Upper lobe of left lung (tissue), 4 donors: ENCODE data around the gene LRCH1.

Source experiments
- EP300 ChIP-seq, 4 donors: sonication (generic); formaldehyde crosslinking; IDR thresholded peaks; one replicate each; pipeline ENCODE4 v1.5.1; 2017; ENCODE audit warnings: antibody characterized with exemption in 4 of 4, control low read depth in 2 of 4
- POLR2A ChIP-seq, 4 donors: fragments of 450-650 bp; IDR thresholded peaks; one replicate each; pipeline ENCODE4 v1.5.1; 2016 to 2017; ENCODE audit warnings: antibody characterized with exemption in 4 of 4, mild to moderate bottlenecking in 2 of 4
- POLR2AphosphoS5 ChIP-seq, 2 donors: sonication (generic); formaldehyde crosslinking; IDR thresholded peaks; one replicate each; pipeline ENCODE4 v1.5.1; 2017; ENCODE audit warnings: antibody characterized with exemption in 2 of 2
- TF ChIP-seq, protein P1 (sequence below), 6 experiments: fragments of 450-650 bp in 4 of 6; fragments of 200-600 bp in 2 of 6; sonication (generic) in 2 of 6; IDR thresholded peaks; one replicate each; pipeline ENCODE4 v1.5.1; 2016 to 2019; ENCODE audit warnings: antibody characterized with exemption in 6 of 6

GRCh38 chr13:46715363-46715762 is 162.4 kb downstream of the LRCH1 start:
- TF ChIP-seq, protein P1, sequence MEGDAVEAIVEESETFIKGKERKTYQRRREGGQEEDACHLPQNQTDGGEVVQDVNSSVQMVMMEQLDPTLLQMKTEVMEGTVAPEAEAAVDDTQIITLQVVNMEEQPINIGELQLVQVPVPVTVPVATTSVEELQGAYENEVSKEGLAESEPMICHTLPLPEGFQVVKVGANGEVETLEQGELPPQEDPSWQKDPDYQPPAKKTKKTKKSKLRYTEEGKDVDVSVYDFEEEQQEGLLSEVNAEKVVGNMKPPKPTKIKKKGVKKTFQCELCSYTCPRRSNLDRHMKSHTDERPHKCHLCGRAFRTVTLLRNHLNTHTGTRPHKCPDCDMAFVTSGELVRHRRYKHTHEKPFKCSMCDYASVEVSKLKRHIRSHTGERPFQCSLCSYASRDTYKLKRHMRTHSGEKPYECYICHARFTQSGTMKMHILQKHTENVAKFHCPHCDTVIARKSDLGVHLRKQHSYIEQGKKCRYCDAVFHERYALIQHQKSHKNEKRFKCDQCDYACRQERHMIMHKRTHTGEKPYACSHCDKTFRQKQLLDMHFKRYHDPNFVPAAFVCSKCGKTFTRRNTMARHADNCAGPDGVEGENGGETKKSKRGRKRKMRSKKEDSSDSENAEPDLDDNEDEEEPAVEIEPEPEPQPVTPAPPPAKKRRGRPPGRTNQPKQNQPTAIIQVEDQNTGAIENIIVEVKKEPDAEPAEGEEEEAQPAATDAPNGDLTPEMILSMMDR (IDR thresholded peaks at IDR 0.05): no peak
- TF ChIP-seq POLR2A (IDR thresholded peaks at IDR 0.05): no peak
- no peak for TF ChIP-seq EP300 (IDR thresholded peaks at IDR 0.05)
- TF ChIP-seq POLR2AphosphoS5 (IDR thresholded peaks at IDR 0.05): no peak
